ENCODE measurements around the gene ARHGAP18. TPM values are rescaled to one million over a fixed set of nuclear protein-coding genes. Genes with fewer than 3 reads are reported as not detected.

The ARHGAP18 gene
- total and polyA plus RNA-seq, 10 of the 15 experiments (the other 5 are each of a cell fraction or from before 2014, with no cell fraction given): 18.2 to 52.2 (median 31.7) TPM

DNA sequence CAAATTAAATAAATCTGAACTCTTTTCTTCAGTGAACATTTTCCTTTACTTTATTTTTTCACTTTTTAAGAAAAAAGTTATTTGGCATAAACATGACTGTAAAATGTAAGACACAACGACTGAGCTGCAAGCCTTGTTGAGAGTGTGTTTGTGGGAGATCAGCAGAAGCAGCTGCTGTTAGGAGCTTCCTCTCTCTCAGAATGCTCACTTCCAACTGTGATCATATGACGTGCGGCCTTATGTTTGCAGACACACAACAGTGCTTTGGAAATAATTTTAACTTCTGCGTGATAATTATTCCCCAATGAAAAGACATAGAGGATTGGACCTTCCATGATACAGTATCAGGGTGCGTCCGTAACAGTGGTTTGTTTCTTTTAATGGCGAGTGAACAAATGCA, 104.0 kb downstream of the ARHGAP18 start:
- Histone ChIP-seq H3K27me3 (replicated peaks in 1 of 2; ENCODE audit: control insufficient read depth in 2 of 2, insufficient read depth in 2 of 2, low read length in 1 of 2) (no peaks in the 10 kb centered on the region), H3K4me2 (ENCODE audit: control insufficient read depth, insufficient read depth) (peak overlapping the region; percentile 33), H3K36me3 (ENCODE audit: control insufficient read depth in 2 of 2, insufficient read depth in 2 of 2, low read length in 1 of 2) (peaks cover 2 to 20% of the 10 kb centered on the region in 2 experiments), H3K4me3 (no peak overlapping the region), H3K9ac (ENCODE audit: control insufficient read depth, insufficient read depth, low read length) (peak overlapping the region; percentile 13; the same call in 1 of the 2 replicates), H3K4me1 (ENCODE audit: control insufficient read depth, insufficient read depth, low read length) (peaks cover 31% of the 10 kb centered on the region), H2AFZ (ENCODE audit: control insufficient read depth, low read depth, low read length) (no peak overlapping the region), H3K27ac (ENCODE audit: control insufficient read depth, insufficient read depth) (peak overlapping the region; percentile 79), H4K20me1 (ENCODE audit: control insufficient read depth, insufficient read depth) (no peaks in the 10 kb centered on the region), H3K79me2 (ENCODE audit: control insufficient read depth, insufficient read depth, low read length) (peaks cover 2% of the 10 kb centered on the region), H3K9me3 (replicated peaks; ENCODE audit: control insufficient read depth, insufficient read depth, low read length) (no peaks in the 10 kb centered on the region; the same call in 2 of the 3 replicates)
- intact Hi-C loops (cut with micrococcal nuclease; ENCODE audit: unreplicated experiment): loop anchor here (5.0 kb wide), 3 partner anchors 41 to 276 kb away; no protein-coding TSS in a partner anchor
- ChIA-PET RAD21 (ENCODE audit: unreplicated experiment) (interaction anchor here (0.9 to 2.7 kb wide), 8 partner anchors 8 to 162 kb away, joined by 3 to 10 read pairs (median 3); partner anchors contain the start of gene ARHGAP18), CTCF (interaction anchor here (0.7 to 14.9 kb wide), 5 partner anchors 8 to 169 kb away, joined by 3 to 411 read pairs (median 3); no protein-coding TSS in a partner anchor), SMC1A (ENCODE audit: uncharacterized antibody, unreplicated experiment) (interaction anchor here (0.7 to 13.0 kb wide), 6 partner anchors 25 to 122 kb away, joined by 3 to 407 read pairs (median 4); partner anchors contain the start of gene ARHGAP18), POLR2A (interaction anchor here (2.3 kb wide), 1 partner anchor 25 kb away, joined by 9 read pairs; no protein-coding TSS in a partner anchor)
- TF ChIP-seq ZNF384 (IDR thresholded peaks at IDR 0.05; ENCODE audit: borderline replicate concordance, low read depth, low read length) (no peak), POU2F2 (IDR thresholded peaks at IDR 0.05; ENCODE audit: borderline replicate concordance, low read depth, low read length) (no peak), SP1 (IDR thresholded peaks at IDR 0.05; ENCODE audit: low read depth, low read length) (no peak), BCL11A (IDR thresholded peaks at IDR 0.05; ENCODE audit: low read depth, low read length) (no peak), EZH2 (IDR thresholded peaks at IDR 0.05; ENCODE audit: borderline replicate concordance, control insufficient read depth, low read depth, low read length) (no peak), TCF3 (IDR thresholded peaks at IDR 0.05; ENCODE audit: borderline replicate concordance, insufficient read depth, low read depth, low read length) (no peak), HDAC6 (IDR thresholded peaks at IDR 0.05; ENCODE audit: unreplicated experiment) (no peak), ZNF274 (IDR thresholded peaks at IDR 0.05; ENCODE audit: insufficient read depth, insufficient read length) (no peak), SIN3A (IDR thresholded peaks at IDR 0.05; ENCODE audit: low read depth, low read length) (no peak), NR2F1 (conservative IDR thresholded peaks at IDR 0.05) (no peak)
- TF ChIP-seq, protein P1, sequence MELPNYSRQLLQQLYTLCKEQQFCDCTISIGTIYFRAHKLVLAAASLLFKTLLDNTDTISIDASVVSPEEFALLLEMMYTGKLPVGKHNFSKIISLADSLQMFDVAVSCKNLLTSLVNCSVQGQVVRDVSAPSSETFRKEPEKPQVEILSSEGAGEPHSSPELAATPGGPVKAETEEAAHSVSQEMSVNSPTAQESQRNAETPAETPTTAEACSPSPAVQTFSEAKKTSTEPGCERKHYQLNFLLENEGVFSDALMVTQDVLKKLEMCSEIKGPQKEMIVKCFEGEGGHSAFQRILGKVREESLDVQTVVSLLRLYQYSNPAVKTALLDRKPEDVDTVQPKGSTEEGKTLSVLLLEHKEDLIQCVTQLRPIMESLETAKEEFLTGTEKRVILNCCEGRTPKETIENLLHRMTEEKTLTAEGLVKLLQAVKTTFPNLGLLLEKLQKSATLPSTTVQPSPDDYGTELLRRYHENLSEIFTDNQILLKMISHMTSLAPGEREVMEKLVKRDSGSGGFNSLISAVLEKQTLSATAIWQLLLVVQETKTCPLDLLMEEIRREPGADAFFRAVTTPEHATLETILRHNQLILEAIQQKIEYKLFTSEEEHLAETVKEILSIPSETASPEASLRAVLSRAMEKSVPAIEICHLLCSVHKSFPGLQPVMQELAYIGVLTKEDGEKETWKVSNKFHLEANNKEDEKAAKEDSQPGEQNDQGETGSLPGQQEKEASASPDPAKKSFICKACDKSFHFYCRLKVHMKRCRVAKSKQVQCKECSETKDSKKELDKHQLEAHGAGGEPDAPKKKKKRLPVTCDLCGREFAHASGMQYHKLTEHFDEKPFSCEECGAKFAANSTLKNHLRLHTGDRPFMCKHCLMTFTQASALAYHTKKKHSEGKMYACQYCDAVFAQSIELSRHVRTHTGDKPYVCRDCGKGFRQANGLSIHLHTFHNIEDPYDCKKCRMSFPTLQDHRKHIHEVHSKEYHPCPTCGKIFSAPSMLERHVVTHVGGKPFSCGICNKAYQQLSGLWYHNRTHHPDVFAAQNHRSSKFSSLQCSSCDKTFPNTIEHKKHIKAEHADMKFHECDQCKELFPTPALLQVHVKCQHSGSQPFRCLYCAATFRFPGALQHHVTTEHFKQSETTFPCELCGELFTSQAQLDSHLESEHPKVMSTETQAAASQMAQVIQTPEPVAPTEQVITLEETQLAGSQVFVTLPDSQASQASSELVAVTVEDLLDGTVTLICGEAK (IDR thresholded peaks at IDR 0.05; ENCODE audit: borderline replicate concordance): no peak
- TF ChIP-seq, protein P2, sequence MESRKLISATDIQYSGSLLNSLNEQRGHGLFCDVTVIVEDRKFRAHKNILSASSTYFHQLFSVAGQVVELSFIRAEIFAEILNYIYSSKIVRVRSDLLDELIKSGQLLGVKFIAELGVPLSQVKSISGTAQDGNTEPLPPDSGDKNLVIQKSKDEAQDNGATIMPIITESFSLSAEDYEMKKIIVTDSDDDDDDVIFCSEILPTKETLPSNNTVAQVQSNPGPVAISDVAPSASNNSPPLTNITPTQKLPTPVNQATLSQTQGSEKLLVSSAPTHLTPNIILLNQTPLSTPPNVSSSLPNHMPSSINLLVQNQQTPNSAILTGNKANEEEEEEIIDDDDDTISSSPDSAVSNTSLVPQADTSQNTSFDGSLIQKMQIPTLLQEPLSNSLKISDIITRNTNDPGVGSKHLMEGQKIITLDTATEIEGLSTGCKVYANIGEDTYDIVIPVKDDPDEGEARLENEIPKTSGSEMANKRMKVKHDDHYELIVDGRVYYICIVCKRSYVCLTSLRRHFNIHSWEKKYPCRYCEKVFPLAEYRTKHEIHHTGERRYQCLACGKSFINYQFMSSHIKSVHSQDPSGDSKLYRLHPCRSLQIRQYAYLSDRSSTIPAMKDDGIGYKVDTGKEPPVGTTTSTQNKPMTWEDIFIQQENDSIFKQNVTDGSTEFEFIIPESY (IDR thresholded peaks at IDR 0.05): no peak
- FAIRE-seq: no peak
- in situ Hi-C loops (cut with MboI): no loop called here
- no peak for DNase-seq (ENCODE audit: low read depth, low spot score)
- 82% methylated on average over 7 of the region's 7 CpGs for WGBS (ENCODE audit: insufficient coverage, insufficient replicate concordance, low lambda C conversion rate, missing lambda C conversion rate)
- BruUV-seq (replicated peaks): no TSS peak
- no peak for ATAC-seq

Measured in GM12878 (cell line).